Measurements from ENCODE around the gene MYO3A. TPM values are rescaled to one million over a fixed set of nuclear protein-coding genes. Genes with fewer than 3 reads are reported as not detected.
A peak's percentile ranks its signal among the peaks of the same experiment; 100 is the strongest.

MYO3A gene
- total and polyA plus RNA-seq, 2 experiments from 2014 or later, result 3.0 to 10.7 TPM

DNA sequence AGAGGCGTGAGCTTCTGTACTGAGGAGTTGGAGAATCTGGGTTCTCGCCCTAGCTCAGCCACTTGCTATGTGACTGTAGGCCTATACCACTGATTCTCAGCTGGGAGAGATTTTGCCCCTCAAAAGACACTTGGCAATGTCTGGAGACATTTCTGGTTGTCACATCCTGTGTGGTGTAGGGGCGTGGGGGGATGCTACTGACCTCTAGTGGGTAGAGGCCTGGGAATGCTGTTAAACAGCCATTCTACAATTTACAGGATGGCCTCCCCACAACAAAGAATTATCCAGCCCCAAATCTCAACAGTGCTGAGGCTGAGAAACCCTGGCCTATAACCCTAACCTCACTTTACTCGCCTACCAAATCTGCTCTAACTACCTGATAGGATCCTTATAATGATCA, 223.7 kb downstream of the MYO3A start:
- Mint-ChIP-seq H3K27me3 (ENCODE audit: insufficient read depth, low read depth, poor library complexity) (peaks cover 2% of the 10 kb centered on the region), H3K9me3 (no peaks in the 10 kb centered on the region), H3K4me3 (no peak overlapping the region), H3K36me3 (ENCODE audit: low read depth) (no peaks in the 10 kb centered on the region), H3K4me1 (peaks cover 8% of the 10 kb centered on the region; the same call in 2 of the 3 replicates), H3K27ac (no peak overlapping the region)
- no peaks in the 10 kb centered on the region for H4K20me1 ChIP-seq (replicated peaks; ENCODE audit: insufficient read depth)
- H3K9me2 ChIP-seq (ENCODE audit: insufficient read depth), result no peaks in the 10 kb centered on the region
- no peaks in the 10 kb centered on the region for H3K79me2 ChIP-seq (replicated peaks; ENCODE audit: insufficient read depth)
- DNase-seq (ENCODE audit: low spot score) (peak; percentile 45), ATAC-seq (peak; percentile 75)
- H3K36me3 ChIP-seq (ENCODE audit: insufficient read depth), result no peaks in the 10 kb centered on the region
- H3K4me2 ChIP-seq, result no peak overlapping the region
- TF ChIP-seq, protein P1, sequence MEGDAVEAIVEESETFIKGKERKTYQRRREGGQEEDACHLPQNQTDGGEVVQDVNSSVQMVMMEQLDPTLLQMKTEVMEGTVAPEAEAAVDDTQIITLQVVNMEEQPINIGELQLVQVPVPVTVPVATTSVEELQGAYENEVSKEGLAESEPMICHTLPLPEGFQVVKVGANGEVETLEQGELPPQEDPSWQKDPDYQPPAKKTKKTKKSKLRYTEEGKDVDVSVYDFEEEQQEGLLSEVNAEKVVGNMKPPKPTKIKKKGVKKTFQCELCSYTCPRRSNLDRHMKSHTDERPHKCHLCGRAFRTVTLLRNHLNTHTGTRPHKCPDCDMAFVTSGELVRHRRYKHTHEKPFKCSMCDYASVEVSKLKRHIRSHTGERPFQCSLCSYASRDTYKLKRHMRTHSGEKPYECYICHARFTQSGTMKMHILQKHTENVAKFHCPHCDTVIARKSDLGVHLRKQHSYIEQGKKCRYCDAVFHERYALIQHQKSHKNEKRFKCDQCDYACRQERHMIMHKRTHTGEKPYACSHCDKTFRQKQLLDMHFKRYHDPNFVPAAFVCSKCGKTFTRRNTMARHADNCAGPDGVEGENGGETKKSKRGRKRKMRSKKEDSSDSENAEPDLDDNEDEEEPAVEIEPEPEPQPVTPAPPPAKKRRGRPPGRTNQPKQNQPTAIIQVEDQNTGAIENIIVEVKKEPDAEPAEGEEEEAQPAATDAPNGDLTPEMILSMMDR (conservative IDR thresholded peaks at IDR 0.05; ENCODE audit: low read depth in 2 of 2), result peak; percentile 41 to 67; a peak in 3 of 4 replicates
- no peak for TF ChIP-seq NANOG (IDR thresholded peaks at IDR 0.05; ENCODE audit: borderline replicate concordance)
- H3F3A ChIP-seq (replicated peaks; ENCODE audit: low read depth), result no peaks in the 10 kb centered on the region
- H3K4me1 ChIP-seq (ENCODE audit: insufficient read depth), result peaks cover 14% of the 10 kb centered on the region
- H3K27me3 ChIP-seq (ENCODE audit: insufficient read depth), result no peaks in the 10 kb centered on the region
- no peak overlapping the region for H3K4me3 ChIP-seq
- H2AFZ ChIP-seq, result no peak overlapping the region
- H3K27ac ChIP-seq (ENCODE audit: low read depth), result no peak overlapping the region

DNA sequence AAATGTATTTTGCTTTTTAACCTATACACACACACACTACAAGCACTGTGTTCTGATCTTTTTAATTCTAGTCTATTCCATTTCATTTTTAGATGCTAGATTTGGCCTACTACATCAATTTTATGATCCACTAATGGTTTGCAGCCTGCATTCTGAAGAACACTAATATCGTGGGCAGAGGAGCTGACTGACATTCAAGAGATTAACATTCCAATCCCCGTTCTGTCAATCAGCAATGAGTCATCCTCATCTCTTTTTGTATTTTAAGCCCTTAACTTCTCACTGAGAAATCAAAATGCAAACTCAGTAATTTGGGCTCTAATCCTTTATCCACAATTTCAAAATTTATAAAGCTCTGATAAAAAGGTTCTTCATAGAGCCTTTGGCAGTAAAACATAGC, 235.4 kb downstream of the MYO3A start:
- Histone ChIP-seq H3K9me2 (ENCODE audit: insufficient read depth) (no peaks in the 10 kb centered on the region), H2AFZ (no peak overlapping the region), H3K36me3 (ENCODE audit: insufficient read depth) (no peaks in the 10 kb centered on the region), H3F3A (replicated peaks; ENCODE audit: low read depth) (no peaks in the 10 kb centered on the region), H3K4me2 (no peak overlapping the region), H3K79me2 (replicated peaks; ENCODE audit: insufficient read depth) (no peaks in the 10 kb centered on the region), H4K20me1 (replicated peaks; ENCODE audit: insufficient read depth) (no peaks in the 10 kb centered on the region), H3K4me3 (no peak overlapping the region), H3K27ac (ENCODE audit: low read depth) (no peak overlapping the region), H3K27me3 (ENCODE audit: insufficient read depth) (no peaks in the 10 kb centered on the region), H3K4me1 (ENCODE audit: insufficient read depth) (peaks cover 14% of the 10 kb centered on the region; the same call in 1 of the 2 replicates)
- Mint-ChIP-seq H3K27ac (no peak overlapping the region), H3K4me1 (peaks cover 24% of the 10 kb centered on the region), H3K4me3 (no peak overlapping the region), H3K27me3 (ENCODE audit: insufficient read depth, low read depth, poor library complexity) (peaks cover 2% of the 10 kb centered on the region), H3K9me3 (no peaks in the 10 kb centered on the region), H3K36me3 (ENCODE audit: low read depth) (no peaks in the 10 kb centered on the region)
- peak; percentile 43 for DNase-seq (ENCODE audit: low spot score)
- no peak for ATAC-seq
- TF ChIP-seq, protein P2, sequence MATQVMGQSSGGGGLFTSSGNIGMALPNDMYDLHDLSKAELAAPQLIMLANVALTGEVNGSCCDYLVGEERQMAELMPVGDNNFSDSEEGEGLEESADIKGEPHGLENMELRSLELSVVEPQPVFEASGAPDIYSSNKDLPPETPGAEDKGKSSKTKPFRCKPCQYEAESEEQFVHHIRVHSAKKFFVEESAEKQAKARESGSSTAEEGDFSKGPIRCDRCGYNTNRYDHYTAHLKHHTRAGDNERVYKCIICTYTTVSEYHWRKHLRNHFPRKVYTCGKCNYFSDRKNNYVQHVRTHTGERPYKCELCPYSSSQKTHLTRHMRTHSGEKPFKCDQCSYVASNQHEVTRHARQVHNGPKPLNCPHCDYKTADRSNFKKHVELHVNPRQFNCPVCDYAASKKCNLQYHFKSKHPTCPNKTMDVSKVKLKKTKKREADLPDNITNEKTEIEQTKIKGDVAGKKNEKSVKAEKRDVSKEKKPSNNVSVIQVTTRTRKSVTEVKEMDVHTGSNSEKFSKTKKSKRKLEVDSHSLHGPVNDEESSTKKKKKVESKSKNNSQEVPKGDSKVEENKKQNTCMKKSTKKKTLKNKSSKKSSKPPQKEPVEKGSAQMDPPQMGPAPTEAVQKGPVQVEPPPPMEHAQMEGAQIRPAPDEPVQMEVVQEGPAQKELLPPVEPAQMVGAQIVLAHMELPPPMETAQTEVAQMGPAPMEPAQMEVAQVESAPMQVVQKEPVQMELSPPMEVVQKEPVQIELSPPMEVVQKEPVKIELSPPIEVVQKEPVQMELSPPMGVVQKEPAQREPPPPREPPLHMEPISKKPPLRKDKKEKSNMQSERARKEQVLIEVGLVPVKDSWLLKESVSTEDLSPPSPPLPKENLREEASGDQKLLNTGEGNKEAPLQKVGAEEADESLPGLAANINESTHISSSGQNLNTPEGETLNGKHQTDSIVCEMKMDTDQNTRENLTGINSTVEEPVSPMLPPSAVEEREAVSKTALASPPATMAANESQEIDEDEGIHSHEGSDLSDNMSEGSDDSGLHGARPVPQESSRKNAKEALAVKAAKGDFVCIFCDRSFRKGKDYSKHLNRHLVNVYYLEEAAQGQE (IDR thresholded peaks at IDR 0.05; ENCODE audit: unreplicated experiment), result no peak
- TF ChIP-seq CREB1 (CRISPR knock-in tag; IDR thresholded peaks at IDR 0.05; ENCODE audit: low read depth), result no peak
- TF ChIP-seq EZH2 (IDR thresholded peaks at IDR 0.05; ENCODE audit: low read depth, unreplicated experiment), result no peak
- TF ChIP-seq STAT1 (IDR thresholded peaks at IDR 0.05; ENCODE audit: unreplicated experiment), result no peak
- TF ChIP-seq, protein P1 (conservative IDR thresholded peaks at IDR 0.05; ENCODE audit: low read depth in 2 of 2), result no peak
- TF ChIP-seq ZNF331 (CRISPR knock-in tag; IDR thresholded peaks at IDR 0.05; ENCODE audit: low read depth), result no peak
- no peak for TF ChIP-seq EZH2phosphoT487 (IDR thresholded peaks at IDR 0.05; ENCODE audit: unreplicated experiment)
- no peak for TF ChIP-seq NANOG (IDR thresholded peaks at IDR 0.05; ENCODE audit: borderline replicate concordance)
